KMS-11 (cell line): ENCODE data around the gene ASIC4.
A peak's percentile ranks its signal among the peaks of the same experiment; 100 is the strongest.

Source experiments
- H2AFZ ChIP-seq: fragments of 200-600 bp; sonication (generic); 2 replicates; pipeline ENCODE4 v1.6.1; 2016; ENCODE audit warnings: antibody characterized with exemption, mixed run types, low read depth
- H3K27ac ChIP-seq: fragments of 200-600 bp; sonication (generic); 2 replicates; pipeline ENCODE4 v1.6.1; 2016; ENCODE audit warnings: mild to moderate bottlenecking, mixed run types
- H3K27me3 ChIP-seq: fragments of 200-600 bp; sonication (generic); 2 replicates; pipeline ENCODE4 v1.6.1; 2017; ENCODE audit warnings: mild to moderate bottlenecking, low read depth, mixed run types, moderate library complexity; ENCODE audit not compliant: insufficient read depth
- H3K36me3 ChIP-seq: fragments of 200-600 bp; sonication (generic); 2 replicates; pipeline ENCODE4 v1.6.1; 2017; ENCODE audit warnings: mild to moderate bottlenecking, mixed run types; ENCODE audit not compliant: insufficient read depth
- H3K4me1 ChIP-seq: fragments of 200-600 bp; sonication (generic); 2 replicates; pipeline ENCODE4 v1.6.1; 2016; ENCODE audit warnings: mild to moderate bottlenecking, low read depth, mixed run types; ENCODE audit not compliant: poor library complexity, severe bottlenecking
- H3K4me2 ChIP-seq: fragments of 200-600 bp; sonication (generic); 2 replicates; pipeline ENCODE4 v1.7.0; 2016; ENCODE audit warnings: mild to moderate bottlenecking, mixed run types
- H3K4me3 ChIP-seq: fragments of 200-600 bp; sonication (generic); IDR thresholded peaks from 2 replicates; pipeline ENCODE4 v1.6.1; 2017; ENCODE audit warnings: low read depth, low read length, mixed read lengths; ENCODE audit not compliant: insufficient read depth
- H3K79me2 ChIP-seq: fragments of 200-600 bp; sonication (generic); 2 replicates; pipeline ENCODE4 v1.6.1; 2016; ENCODE audit warnings: low read depth, mixed run types; ENCODE audit not compliant: insufficient read depth
- H3K9ac ChIP-seq: fragments of 200-600 bp; sonication (generic); 2 replicates; pipeline ENCODE4 v1.6.1; 2016; ENCODE audit warnings: mild to moderate bottlenecking, mixed run types
- H4K20me1 ChIP-seq: fragments of 200-600 bp; sonication (generic); 2 replicates; pipeline ENCODE4 v1.6.1; 2016; ENCODE audit warnings: mild to moderate bottlenecking, mixed run types; ENCODE audit not compliant: insufficient read depth
- CTCF ChIP-seq: fragments of 200-600 bp; sonication (generic); conservative IDR thresholded peaks from 2 replicates; pipeline ENCODE4 v1.6.1; 2017; ENCODE audit warnings: low read depth, mild to moderate bottlenecking, antibody characterized with exemption, low read length, moderate library complexity, mixed read lengths

The ASIC4 gene

GRCh38 chr2:219521066-219521880 is 7.0 kb downstream of the ASIC4 start:
- Histone ChIP-seq H2AFZ (no peak overlapping the region), H3K36me3 (no peaks in the 10 kb centered on the region), H4K20me1 (no peaks in the 10 kb centered on the region), H3K9ac (no peak overlapping the region), H3K79me2 (no peaks in the 10 kb centered on the region), H3K27me3 (peaks cover 92% of the 10 kb centered on the region), H3K4me2 (no peak overlapping the region), H3K27ac (no peak overlapping the region), H3K4me3 (no peak overlapping the region), H3K4me1 (no peaks in the 10 kb centered on the region)
- peak; percentile 51 for TF ChIP-seq CTCF

- no peak for TF ChIP-seq CTCF
- Histone ChIP-seq H2AFZ (no peak overlapping the region), H4K20me1 (no peaks in the 10 kb centered on the region), H3K27me3 (peaks cover 92% of the 10 kb centered on the region), H3K4me3 (no peak overlapping the region), H3K9ac (no peak overlapping the region), H3K36me3 (no peaks in the 10 kb centered on the region), H3K4me2 (no peak overlapping the region), H3K4me1 (no peaks in the 10 kb centered on the region), H3K79me2 (no peaks in the 10 kb centered on the region), H3K27ac (no peak overlapping the region)
Observed at GRCh38 chr2:219522111-219523030, 8.1 kb downstream of the ASIC4 start.

- TF ChIP-seq CTCF: no peak
- no peak overlapping the region for H3K4me2 ChIP-seq
- H3K27me3 ChIP-seq: peaks cover 94% of the 10 kb centered on the region
- H3K4me1 ChIP-seq: peaks cover 6% of the 10 kb centered on the region
- no peaks in the 10 kb centered on the region for H3K79me2 ChIP-seq
- no peaks in the 10 kb centered on the region for H3K36me3 ChIP-seq
- H3K9ac ChIP-seq: no peak overlapping the region
- no peaks in the 10 kb centered on the region for H4K20me1 ChIP-seq
- H3K27ac ChIP-seq: no peak overlapping the region
- H3K4me3 ChIP-seq: no peak overlapping the region
- H2AFZ ChIP-seq: no peak overlapping the region
Observed at GRCh38 chr2:219523031-219523671, 8.9 kb downstream of the ASIC4 start.

GRCh38 chr2:219524817-219525216 is 10.5 kb downstream of the ASIC4 start:
- H3K4me3 ChIP-seq: no peak overlapping the region
- H3K4me2 ChIP-seq: no peak overlapping the region
- H4K20me1 ChIP-seq: no peaks in the 10 kb centered on the region
- H3K27ac ChIP-seq: no peak overlapping the region
- H2AFZ ChIP-seq: no peak overlapping the region
- peaks cover 8% of the 10 kb centered on the region for H3K4me1 ChIP-seq
- H3K27me3 ChIP-seq: peaks cover 95% of the 10 kb centered on the region
- H3K9ac ChIP-seq: no peak overlapping the region
- H3K79me2 ChIP-seq: no peaks in the 10 kb centered on the region
- no peak for TF ChIP-seq CTCF
- no peaks in the 10 kb centered on the region for H3K36me3 ChIP-seq
